SK-N-SH treated with all-trans-retinoic acid at 6 μM for 48 hours (cell line): ENCODE measurements around the gene SPG21.

Experiments
- ARNTL ChIP-seq: fragments of 450-650 bp; formaldehyde crosslinking; IDR thresholded peaks from 2 replicates; pipeline ENCODE4 v1.5.0; 2020; ENCODE audit warnings: low read depth, mild to moderate bottlenecking, moderate library complexity, borderline replicate concordance
- BACH2 ChIP-seq: fragments of 250-450 bp; sonication (Bioruptor Pico); IDR thresholded peaks from 2 replicates; pipeline ENCODE4 v1.9.0; 2021; ENCODE audit warnings: mild to moderate bottlenecking, borderline replicate concordance
- CREB5 ChIP-seq: fragments of 250-450 bp; sonication (Bioruptor Pico); IDR thresholded peaks from 2 replicates; pipeline ENCODE4 v1.5.1; 2020; ENCODE audit warnings: low read depth, mild to moderate bottlenecking, moderate library complexity
- CSRNP3 ChIP-seq: fragments of 250-450 bp; sonication (Bioruptor Pico); IDR thresholded peaks from 2 replicates; pipeline ENCODE4 v1.5.1; 2021; ENCODE audit warnings: mild to moderate bottlenecking, moderate library complexity
- OSR1 ChIP-seq: fragments of 250-450 bp; sonication (Bioruptor Pico); IDR thresholded peaks from 2 replicates; pipeline ENCODE4 v1.8.0; 2022; ENCODE audit warnings: moderate library complexity, mild to moderate bottlenecking, inconsistent platforms
- PATZ1 ChIP-seq: fragments of 250-450 bp; sonication (Bioruptor Pico); IDR thresholded peaks from 2 replicates; pipeline ENCODE4 v1.8.0; 2020; ENCODE audit warnings: mild to moderate bottlenecking, moderate library complexity, borderline replicate concordance
- PPARA ChIP-seq: fragments of 250-450 bp; sonication (Bioruptor Pico); IDR thresholded peaks from 2 replicates; pipeline ENCODE4 v1.5.0; 2020; ENCODE audit warnings: mild to moderate bottlenecking, borderline replicate concordance
- RARB ChIP-seq: fragments of 250-450 bp; sonication (Bioruptor Pico); IDR thresholded peaks from 2 replicates; pipeline ENCODE4 v1.8.0; 2021; ENCODE audit warnings: mild to moderate bottlenecking, moderate library complexity
- SNAI2 ChIP-seq: fragments of 250-450 bp; sonication (Bioruptor Pico); IDR thresholded peaks from 2 replicates; pipeline ENCODE4 v1.5.0; 2020; ENCODE audit warnings: mild to moderate bottlenecking, moderate library complexity
- TCF4 ChIP-seq: fragments of 250-450 bp; sonication (Bioruptor Pico); IDR thresholded peaks from 2 replicates; pipeline ENCODE4 v1.8.0; 2021; ENCODE audit warnings: mild to moderate bottlenecking, moderate library complexity, borderline replicate concordance
- TOX ChIP-seq: fragments of 250-450 bp; sonication (Bioruptor Pico); IDR thresholded peaks from 2 replicates; pipeline ENCODE4 v1.8.0; 2021; ENCODE audit warnings: mild to moderate bottlenecking, moderate library complexity, borderline replicate concordance
- ZC3H10 ChIP-seq: fragments of 250-450 bp; sonication (Bioruptor Pico); IDR thresholded peaks from 2 replicates; pipeline ENCODE4 v1.5.1; 2021; ENCODE audit warnings: mild to moderate bottlenecking, moderate library complexity
- ZFP30 ChIP-seq: fragments of 450-650 bp; formaldehyde crosslinking; IDR thresholded peaks from 2 replicates; pipeline ENCODE4 v1.5.0; 2022; ENCODE audit warnings: mild to moderate bottlenecking, moderate library complexity
- ZNF565 ChIP-seq: fragments of 450-650 bp; formaldehyde crosslinking; conservative IDR thresholded peaks from 2 replicates; pipeline ENCODE4 v1.5.0; 2020; ENCODE audit warnings: low read depth, mild to moderate bottlenecking, moderate library complexity

GRCh38 chr15:65038836-65039235 lies 49.1 kb upstream of the SPG21 start:
- TF ChIP-seq ZC3H10 (CRISPR knock-in tag) (no peak), OSR1 (no peak), ARNTL (CRISPR knock-in tag) (no peak), CREB5 (CRISPR knock-in tag) (no peak), PPARA (CRISPR knock-in tag) (no peak), SNAI2 (CRISPR knock-in tag) (no peak), TCF4 (CRISPR knock-in tag) (no peak), ZNF565 (CRISPR knock-in tag) (no peak), ZFP30 (no peak), PATZ1 (CRISPR knock-in tag) (no peak), RARB (no peak), BACH2 (CRISPR knock-in tag) (no peak), CSRNP3 (CRISPR knock-in tag) (no peak), TOX (no peak)
